Measurements from ENCODE around the gene AXIN1. TPM values are rescaled to one million over a fixed set of nuclear protein-coding genes. Genes with fewer than 3 reads are reported as not detected.
A peak's percentile ranks its signal among the peaks of the same experiment; 100 is the strongest.

Gene AXIN1
- total RNA-seq, 1 donor from 2014 or later: 27.0 TPM

DNA sequence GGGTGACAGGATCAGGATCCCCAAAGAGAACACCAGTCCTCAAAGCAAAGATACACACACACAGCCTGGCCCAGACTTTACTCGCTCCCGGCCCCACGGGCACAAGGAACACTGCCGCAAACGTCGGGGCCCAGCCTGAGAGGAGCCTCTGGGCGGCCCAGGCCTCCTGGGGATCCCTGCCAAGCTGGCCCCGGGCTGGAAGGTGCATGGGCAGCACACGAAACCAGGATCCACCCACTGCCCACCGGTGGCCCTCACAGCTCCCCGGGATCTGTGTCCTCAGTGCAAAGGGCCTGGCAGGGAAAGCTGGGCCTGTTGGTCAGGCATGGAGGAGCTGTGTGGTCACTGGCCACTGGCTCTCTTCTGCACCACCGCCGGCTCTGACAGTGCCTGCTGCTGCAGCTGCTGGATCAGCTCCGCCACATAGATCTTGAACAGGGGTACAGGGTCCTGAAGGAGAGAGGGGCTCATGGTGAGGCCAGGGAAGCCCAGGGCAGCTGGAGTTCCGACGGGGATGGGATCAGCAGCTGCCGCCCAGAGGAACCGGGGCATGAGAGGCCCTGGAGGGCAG lies 14.9 kb upstream of the AXIN1 start:
- Mint-ChIP-seq H3K4me3 (ENCODE audit: unreplicated experiment) (no peak overlapping the region), H3K27ac (ENCODE audit: unreplicated experiment) (peak overlapping the region; percentile 36), H3K9me3 (ENCODE audit: unreplicated experiment) (no peaks in the 10 kb centered on the region), H3K4me1 (ENCODE audit: low read depth, unreplicated experiment) (peaks cover 9% of the 10 kb centered on the region), H3K36me3 (ENCODE audit: low read depth, unreplicated experiment) (peaks cover 2% of the 10 kb centered on the region), H3K27me3 (ENCODE audit: low read depth, unreplicated experiment) (no peaks in the 10 kb centered on the region)
- TF ChIP-seq EZH2 (IDR thresholded peaks at IDR 0.05; ENCODE audit: insufficient read depth, low read length): no peak
- TF ChIP-seq, protein P1, sequence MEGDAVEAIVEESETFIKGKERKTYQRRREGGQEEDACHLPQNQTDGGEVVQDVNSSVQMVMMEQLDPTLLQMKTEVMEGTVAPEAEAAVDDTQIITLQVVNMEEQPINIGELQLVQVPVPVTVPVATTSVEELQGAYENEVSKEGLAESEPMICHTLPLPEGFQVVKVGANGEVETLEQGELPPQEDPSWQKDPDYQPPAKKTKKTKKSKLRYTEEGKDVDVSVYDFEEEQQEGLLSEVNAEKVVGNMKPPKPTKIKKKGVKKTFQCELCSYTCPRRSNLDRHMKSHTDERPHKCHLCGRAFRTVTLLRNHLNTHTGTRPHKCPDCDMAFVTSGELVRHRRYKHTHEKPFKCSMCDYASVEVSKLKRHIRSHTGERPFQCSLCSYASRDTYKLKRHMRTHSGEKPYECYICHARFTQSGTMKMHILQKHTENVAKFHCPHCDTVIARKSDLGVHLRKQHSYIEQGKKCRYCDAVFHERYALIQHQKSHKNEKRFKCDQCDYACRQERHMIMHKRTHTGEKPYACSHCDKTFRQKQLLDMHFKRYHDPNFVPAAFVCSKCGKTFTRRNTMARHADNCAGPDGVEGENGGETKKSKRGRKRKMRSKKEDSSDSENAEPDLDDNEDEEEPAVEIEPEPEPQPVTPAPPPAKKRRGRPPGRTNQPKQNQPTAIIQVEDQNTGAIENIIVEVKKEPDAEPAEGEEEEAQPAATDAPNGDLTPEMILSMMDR (IDR thresholded peaks at IDR 0.05; ENCODE audit: insufficient read depth, low read depth, low read length): no peak
- Histone ChIP-seq H4K20me1 (ENCODE audit: insufficient read depth, low read length) (peaks cover 11% of the 10 kb centered on the region), H3K9me3 (ENCODE audit: insufficient read depth, low read depth, low read length) (no peaks in the 10 kb centered on the region), H3K4me1 (ENCODE audit: insufficient read depth, low read length) (peaks cover 8% of the 10 kb centered on the region), H3K36me3 (ENCODE audit: insufficient read depth, low read length) (no peaks in the 10 kb centered on the region), H3K27ac (ENCODE audit: low read depth, low read length) (no peak overlapping the region), H2AFZ (ENCODE audit: low read depth, low read length) (no peak overlapping the region), H3K27me3 (ENCODE audit: insufficient read depth, low read length) (no peaks in the 10 kb centered on the region), H3K9ac (ENCODE audit: low read length) (no peak overlapping the region), H3K4me2 (ENCODE audit: low read length) (no peak overlapping the region), H3K4me3 (ENCODE audit: insufficient read depth, low read depth, low read length) (no peak overlapping the region), H3K79me2 (ENCODE audit: insufficient read depth, low read length) (no peaks in the 10 kb centered on the region)
- FAIRE-seq: no peak
- no peak for DNase-seq (ENCODE audit: low read depth)

DNA sequence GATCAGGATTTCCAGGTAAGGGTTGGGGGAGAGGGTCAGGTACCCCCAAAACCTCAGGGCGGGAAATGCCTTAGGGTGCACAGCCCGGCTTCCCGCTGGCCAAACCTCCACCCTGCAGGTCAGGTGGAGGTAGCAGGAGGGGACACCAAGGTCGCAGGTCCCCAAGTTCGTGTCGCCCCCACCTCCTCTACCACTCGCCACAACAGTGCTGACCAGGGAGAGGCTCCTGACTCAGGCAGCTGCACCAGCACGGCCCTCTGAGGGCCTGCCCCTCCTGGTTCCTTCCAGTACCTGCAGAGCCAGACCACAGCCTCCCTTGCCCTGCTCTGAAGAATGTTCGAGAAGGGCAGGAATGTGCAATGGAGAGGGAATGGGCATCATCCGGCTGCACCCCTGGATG lies 14.0 kb upstream of the AXIN1 start:
- Mint-ChIP-seq H3K27ac (ENCODE audit: unreplicated experiment) (no peak overlapping the region), H3K4me3 (ENCODE audit: unreplicated experiment) (no peak overlapping the region), H3K36me3 (ENCODE audit: low read depth, unreplicated experiment) (peaks cover 2% of the 10 kb centered on the region), H3K9me3 (ENCODE audit: unreplicated experiment) (no peaks in the 10 kb centered on the region), H3K27me3 (ENCODE audit: low read depth, unreplicated experiment) (peaks cover 2% of the 10 kb centered on the region), H3K4me1 (ENCODE audit: low read depth, unreplicated experiment) (peaks cover 9% of the 10 kb centered on the region)
- H3K9ac ChIP-seq (ENCODE audit: low read length): no peak overlapping the region
- H3K36me3 ChIP-seq (ENCODE audit: insufficient read depth, low read length): no peaks in the 10 kb centered on the region
- H3K4me1 ChIP-seq (ENCODE audit: insufficient read depth, low read length): peaks cover 8% of the 10 kb centered on the region
- no peaks in the 10 kb centered on the region for H3K9me3 ChIP-seq (ENCODE audit: insufficient read depth, low read depth, low read length)
- H3K4me2 ChIP-seq (ENCODE audit: low read length): no peak overlapping the region
- no peaks in the 10 kb centered on the region for H3K27me3 ChIP-seq (ENCODE audit: insufficient read depth, low read length)
- H2AFZ ChIP-seq (ENCODE audit: low read depth, low read length): no peak overlapping the region
- no peaks in the 10 kb centered on the region for H3K79me2 ChIP-seq (ENCODE audit: insufficient read depth, low read length)
- peaks cover 11% of the 10 kb centered on the region for H4K20me1 ChIP-seq (ENCODE audit: insufficient read depth, low read length)
- no peak for FAIRE-seq
- no peak for TF ChIP-seq EZH2 (IDR thresholded peaks at IDR 0.05; ENCODE audit: insufficient read depth, low read length)
- TF ChIP-seq, protein P1 (IDR thresholded peaks at IDR 0.05; ENCODE audit: insufficient read depth, low read depth, low read length): no peak
- no peak for DNase-seq (ENCODE audit: low read depth)
- no peak overlapping the region for H3K27ac ChIP-seq (ENCODE audit: low read depth, low read length)
- no peak overlapping the region for H3K4me3 ChIP-seq (ENCODE audit: insufficient read depth, low read depth, low read length)
